ENCODE data around the gene HSPBAP1. TPM values are rescaled to one million over a fixed set of nuclear protein-coding genes. Genes with fewer than 3 reads are reported as not detected.
A peak's percentile ranks its signal among the peaks of the same experiment; 100 is the strongest.

Gene HSPBAP1
- total RNA-seq: 10 to 100 TPM; 17.8 to 42.9 (median 23.8) TPM
- 10 to 100 TPM; 16.9 to 26.3 (median 17.0) TPM for polyA plus RNA-seq
- long read RNA-seq, donor 1, transcript HSPBAP1-201 (8 exons, 1,953 nt): major isoform, 7 of 9 reads
- long read RNA-seq, donor 1, partial matches to known transcripts: 0 of 9 reads
- long read RNA-seq, donor 1, other reads (novel, unspliced or antisense): 0 of 9 reads
- long read RNA-seq, donor 2, partial matches to known transcripts: 0 of 2 reads
- long read RNA-seq, donor 2, other reads (novel, unspliced or antisense): 0 of 2 reads

DNA sequence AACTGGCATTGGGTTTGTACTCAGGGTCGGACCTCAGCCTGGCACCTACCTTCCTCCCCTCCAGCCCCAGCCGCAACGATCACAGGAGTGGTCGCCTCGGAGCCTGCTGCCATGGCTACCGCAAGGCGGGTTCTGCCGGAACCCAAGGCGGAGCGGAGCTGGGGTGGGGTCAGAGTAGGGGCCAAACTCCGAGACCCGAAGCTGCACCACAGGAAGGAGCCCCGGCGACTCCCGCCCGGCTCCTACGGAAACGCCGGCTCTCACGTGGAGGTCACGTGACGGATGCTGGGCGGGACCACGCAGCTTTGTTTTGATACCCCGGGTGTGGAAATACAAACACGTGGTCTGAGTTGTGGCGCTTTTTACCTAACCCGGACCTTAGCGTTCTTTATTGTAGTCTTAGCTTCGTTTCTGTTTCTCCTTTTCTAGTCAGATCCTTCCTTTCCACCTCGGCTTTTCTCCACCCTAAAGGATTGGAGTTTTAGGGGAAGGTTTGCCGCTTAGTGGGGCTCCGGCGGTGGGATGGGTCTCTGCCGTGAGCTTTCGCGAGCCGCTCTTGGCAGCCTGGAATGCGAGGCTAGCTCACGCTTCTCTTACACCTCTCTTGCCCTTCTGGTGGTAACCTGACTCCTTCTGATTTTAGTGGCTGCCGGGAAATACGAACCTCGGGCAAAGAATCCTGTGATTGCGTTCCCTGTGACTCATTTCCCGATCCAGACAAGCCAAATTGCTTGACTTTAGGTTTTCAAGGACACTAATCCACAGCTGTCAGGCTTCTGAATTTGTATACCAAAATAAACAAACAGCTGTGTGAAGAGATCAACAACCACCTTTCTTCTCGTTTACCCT lies at the start of gene HSPBAP1:
Gene HSPBAP1 (minus strand): TSS at position 264 of the 849 bp plus-strand sequence. CDS start 151 bp downstream, at position 113.
- DNase-seq: peak; percentile 98
- Histone ChIP-seq H3K36me3 (no peaks in the 10 kb centered on the region), H3K4me3 (peak within 1 kb of the TSS; percentile 67 to 78 (median 76)), H3K27ac (peak within 1 kb of the TSS; percentile 89 to 100 (median 96)), H3K27me3 (replicated peaks in 1 of 7) (no peaks in the 10 kb centered on the region), H3K4me1 (peaks cover 12 to 85% (median 55%) of the 10 kb centered on the region in 6 donors), H3K9me3 (no peaks in the 10 kb centered on the region)
- TF ChIP-seq CTCF (IDR thresholded peaks at IDR 0.05 in 8 of 11, conservative IDR thresholded peaks at IDR 0.05 in 3 of 11) (no peak), POLR2A (IDR thresholded peaks at IDR 0.05) (peak in 2 of 3 donors; percentile 10 to 68), POLR2AphosphoS5 (IDR thresholded peaks at IDR 0.05) (peak; percentile 92 to 94 (median 93))
- WGBS, 5 donors: 0 to 1% (median 0%) methylated on average over 32 to 46 of the region's 46 CpGs
- intact Hi-C loops (cut with DNase I; ENCODE audit: low total_unique reads): no loop called here

DNA sequence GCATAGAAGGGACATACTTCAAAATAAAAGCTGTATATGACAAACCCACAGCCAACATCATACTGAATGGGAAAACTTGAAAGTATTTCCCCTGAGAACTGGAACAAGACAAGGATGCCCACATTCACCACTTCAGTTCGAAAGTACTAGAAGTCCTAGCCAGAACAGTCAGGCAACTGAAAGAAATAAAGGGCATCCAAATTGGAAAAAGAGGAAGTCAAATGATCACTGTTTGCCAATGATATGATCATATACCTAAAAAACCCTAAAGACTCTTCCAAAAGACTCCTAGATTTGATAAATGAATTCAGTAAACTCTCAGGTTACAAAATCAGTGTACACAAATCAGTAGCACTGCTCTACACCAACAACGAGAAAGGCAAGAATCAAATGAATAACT lies 42.0 kb upstream of the HSPBAP1 start:
- Histone ChIP-seq H3K27me3 (replicated peaks in 1 of 7) (no peaks in the 10 kb centered on the region), H3K9me3 (no peaks in the 10 kb centered on the region), H3K4me3 (no peak overlapping the region), H3K36me3 (peaks cover 0 to 30% (median 10%) of the 10 kb centered on the region in 6 donors), H3K4me1 (no peaks in the 10 kb centered on the region), H3K27ac (no peak overlapping the region)
- intact Hi-C loops (cut with DNase I; ENCODE audit: low total_unique reads): no loop called here
- no peak for DNase-seq
- TF ChIP-seq POLR2A (IDR thresholded peaks at IDR 0.05) (no peak), POLR2AphosphoS5 (IDR thresholded peaks at IDR 0.05) (no peak), CTCF (IDR thresholded peaks at IDR 0.05 in 8 of 11, conservative IDR thresholded peaks at IDR 0.05 in 3 of 11) (no peak)
- WGBS, 5 donors: 92 to 97% (median 94%) methylated on average over 2 of the region's 2 CpGs

DNA sequence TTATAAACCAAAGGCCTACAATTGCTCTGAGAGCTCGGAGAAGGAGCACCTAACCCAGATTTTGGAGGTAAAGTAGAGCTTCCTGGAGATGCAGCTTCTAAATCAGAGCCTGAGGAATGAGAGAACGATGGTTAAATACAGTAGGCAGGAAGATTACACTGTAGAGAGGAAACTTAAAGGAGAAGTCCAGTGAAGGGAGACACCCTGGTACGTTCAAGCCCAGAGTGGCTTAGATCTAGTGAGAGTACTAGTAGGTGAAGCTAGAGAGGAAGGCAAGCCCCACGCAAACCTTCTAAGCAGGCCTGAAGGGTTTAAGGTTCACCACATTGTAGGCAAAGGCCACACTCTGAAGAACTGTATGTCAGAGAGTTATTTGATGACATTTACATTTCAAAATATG lies 34.6 kb upstream of the HSPBAP1 start:
- Histone ChIP-seq H3K9me3 (no peaks in the 10 kb centered on the region), H3K4me1 (no peaks in the 10 kb centered on the region), H3K36me3 (peaks cover 0 to 49% (median 10%) of the 10 kb centered on the region in 6 donors), H3K27ac (no peak overlapping the region), H3K4me3 (no peak overlapping the region), H3K27me3 (replicated peaks in 1 of 7) (no peaks in the 10 kb centered on the region)
- DNase-seq: no peak
- 81 to 92% (median 91%) methylated on average over 4 of the region's 4 CpGs for WGBS, 5 donors
- TF ChIP-seq POLR2A (IDR thresholded peaks at IDR 0.05) (no peak), POLR2AphosphoS5 (IDR thresholded peaks at IDR 0.05) (no peak), CTCF (IDR thresholded peaks at IDR 0.05 in 8 of 11, conservative IDR thresholded peaks at IDR 0.05 in 3 of 11) (no peak)
- intact Hi-C loops (cut with DNase I; ENCODE audit: low total_unique reads): no loop called here

DNA sequence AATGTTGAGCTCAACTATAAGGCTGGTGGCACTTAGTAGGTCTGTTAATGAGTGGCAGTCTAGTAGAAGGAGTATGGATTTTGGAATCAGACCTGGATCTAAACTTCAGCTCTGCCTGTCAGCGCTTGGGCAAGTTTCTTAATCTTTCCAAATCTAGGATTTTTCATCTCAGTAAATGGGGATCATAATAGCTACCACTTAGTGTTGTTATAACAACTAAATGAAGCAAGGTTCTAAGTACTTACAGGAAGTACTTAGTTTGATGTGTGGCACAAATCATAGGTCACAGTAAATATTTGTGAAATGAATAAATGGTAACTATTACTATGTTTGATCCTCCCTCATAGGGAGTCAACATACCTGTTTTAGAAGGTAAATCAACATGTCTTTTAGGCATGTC lies 32.6 kb upstream of the HSPBAP1 start:
- 83 to 92% (median 89%) methylated on average over 1 of the region's 1 CpG for WGBS, 5 donors
- no peak overlapping the region for H3K4me3 ChIP-seq
- H3K36me3 ChIP-seq: peaks cover 0 to 50% (median 5%) of the 10 kb centered on the region in 6 donors
- TF ChIP-seq POLR2AphosphoS5 (IDR thresholded peaks at IDR 0.05) (no peak), POLR2A (IDR thresholded peaks at IDR 0.05) (no peak)
- H3K27ac ChIP-seq: peak overlapping the region in 4 of 8 donors; percentile 29 to 49 (median 40)
- no peaks in the 10 kb centered on the region for H3K9me3 ChIP-seq
- no peaks in the 10 kb centered on the region for H3K27me3 ChIP-seq (replicated peaks in 1 of 7)
- DNase-seq: no peak
- H3K4me1 ChIP-seq: no peaks in the 10 kb centered on the region
- intact Hi-C loops (cut with DNase I; ENCODE audit: low total_unique reads): no loop called here

Data from spleen (tissue), 13 donors.